Stimulated activated CD8-positive, alpha-beta memory T cell treated with anti-CD3 and anti-CD28 coated beads, Interleukin-4, amount 100 ng/mL, for 48 hours (primary cell): ENCODE results near the gene HPX.

Experiments used
- DNase-seq: peaks from one replicate; pipeline ENCODE4 v3.0.0-alpha.2; 2020

The HPX gene

DNA sequence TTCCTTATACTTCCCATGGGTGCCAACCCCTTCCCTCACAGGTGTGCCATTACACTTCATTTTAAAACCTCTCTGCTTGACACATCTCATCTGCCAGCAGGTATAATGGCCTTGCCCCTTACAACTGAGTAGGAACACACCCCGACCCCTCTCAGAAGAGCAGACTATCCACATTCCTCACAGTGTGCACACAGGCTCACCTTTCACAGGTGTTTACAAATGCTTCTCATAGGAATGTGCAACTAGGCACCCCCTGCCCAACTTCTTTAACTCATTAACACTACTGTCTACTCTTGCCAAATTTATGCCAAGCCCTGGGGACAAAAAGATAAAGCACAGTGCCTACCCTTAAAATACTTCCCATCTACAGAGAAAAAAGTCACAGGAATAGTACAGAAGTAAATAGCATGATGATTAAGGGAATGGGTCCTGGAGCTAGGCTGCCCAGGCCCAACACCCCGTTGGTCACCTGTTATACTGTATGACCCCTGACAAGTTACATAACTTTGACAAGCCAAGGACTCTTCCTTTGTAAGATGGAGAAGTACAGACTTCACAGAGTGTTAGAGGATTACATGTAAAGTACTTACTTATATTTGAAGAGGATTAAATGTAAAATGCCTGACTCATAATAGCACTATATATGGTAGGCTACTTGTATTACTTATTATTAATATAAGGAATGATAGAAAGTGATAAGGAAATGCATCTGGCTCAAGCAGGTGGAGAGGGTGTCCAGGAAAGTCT lies 17.7 kb upstream of the HPX start:
- DNase-seq: no peak

DNA sequence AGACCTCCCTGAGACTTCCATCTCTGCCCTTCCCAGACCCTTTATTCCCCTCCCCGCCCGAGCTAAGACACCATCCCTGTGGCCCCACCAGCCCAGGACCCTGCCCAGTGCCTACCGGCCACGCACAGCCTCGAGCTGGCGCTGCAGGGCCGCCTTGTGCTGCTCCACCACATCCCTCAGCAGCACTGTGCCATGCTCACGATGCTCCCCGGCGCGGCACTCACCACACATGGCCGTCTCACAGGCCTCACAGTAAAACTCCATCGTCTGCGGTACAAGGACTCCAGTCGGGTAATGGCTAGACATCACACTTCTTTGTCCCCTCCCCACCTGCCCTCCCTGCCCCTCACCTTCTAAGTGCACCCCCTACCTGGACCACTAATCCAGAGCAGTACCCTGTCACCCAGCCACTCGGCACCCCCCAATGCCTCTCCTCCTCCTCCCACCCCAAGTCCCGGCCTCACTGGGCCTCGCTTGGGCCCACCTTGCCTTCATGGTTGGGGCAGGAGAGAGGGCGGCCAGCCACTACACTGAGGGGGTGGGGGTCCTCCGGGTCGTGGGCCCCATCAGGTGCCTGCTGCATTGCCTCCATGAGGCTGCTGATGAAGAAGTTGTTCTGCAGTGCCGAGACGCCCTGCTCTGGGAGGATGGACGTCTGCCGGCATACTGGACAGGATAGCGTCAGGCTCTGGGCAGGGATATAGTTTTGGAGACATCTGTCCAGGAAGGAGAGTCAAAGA lies 17.0 kb upstream of the HPX start:
- DNase-seq: no peak

DNA sequence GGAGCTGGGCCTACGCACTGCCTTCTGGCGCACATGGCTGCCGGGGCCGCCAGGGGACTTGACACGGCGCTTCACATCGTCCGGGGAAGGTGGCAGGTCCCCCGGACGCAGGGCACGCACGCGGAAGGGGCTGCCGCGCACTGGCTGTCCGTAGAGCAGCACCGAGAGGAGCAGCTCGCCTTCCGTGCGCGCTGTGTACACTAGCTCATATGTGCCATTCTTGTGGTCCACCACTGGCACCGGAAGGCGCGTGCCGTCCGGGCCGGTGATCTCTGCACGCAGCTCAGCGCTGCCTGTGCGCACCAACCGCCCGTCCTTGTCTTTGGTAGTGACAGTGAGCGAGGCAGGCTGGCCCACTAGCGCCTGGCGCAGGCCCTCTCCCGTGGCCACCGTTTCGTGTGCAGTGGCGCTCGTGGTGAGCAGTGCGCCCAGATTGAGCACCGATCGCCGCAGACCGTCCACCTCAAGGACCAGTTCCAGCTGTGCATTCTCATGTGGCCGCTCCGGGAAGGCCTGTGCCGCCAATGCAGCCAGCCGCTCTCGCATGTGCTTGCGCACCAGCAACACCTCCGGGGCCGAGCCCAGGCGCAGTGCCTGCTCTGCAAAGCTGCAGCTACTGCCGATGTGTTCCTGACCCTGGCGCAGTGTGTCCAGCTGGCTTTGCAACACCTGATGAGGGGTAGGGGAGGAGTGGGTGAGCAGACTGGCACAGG lies 15.7 kb upstream of the HPX start:
- no peak for DNase-seq

DNA sequence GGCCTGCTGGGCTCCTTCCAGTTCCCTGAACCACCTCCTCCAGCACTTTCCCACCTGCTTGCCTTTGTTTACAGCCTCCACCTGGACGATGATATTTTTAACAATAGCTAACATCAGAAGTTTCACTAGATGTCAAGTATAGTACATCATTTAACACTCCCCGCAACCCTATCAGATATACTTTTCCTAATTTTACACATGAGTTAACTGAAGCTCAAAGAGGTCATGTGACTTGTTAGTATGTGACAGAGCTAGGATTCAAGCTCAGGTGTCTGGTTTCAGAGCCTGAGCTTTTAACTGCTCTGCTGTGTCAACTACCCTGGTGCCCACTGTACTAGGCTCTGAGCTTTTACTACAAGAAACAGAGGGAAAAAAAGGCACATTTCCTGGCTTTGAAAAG lies 14.3 kb upstream of the HPX start:
- DNase-seq: no peak

DNA sequence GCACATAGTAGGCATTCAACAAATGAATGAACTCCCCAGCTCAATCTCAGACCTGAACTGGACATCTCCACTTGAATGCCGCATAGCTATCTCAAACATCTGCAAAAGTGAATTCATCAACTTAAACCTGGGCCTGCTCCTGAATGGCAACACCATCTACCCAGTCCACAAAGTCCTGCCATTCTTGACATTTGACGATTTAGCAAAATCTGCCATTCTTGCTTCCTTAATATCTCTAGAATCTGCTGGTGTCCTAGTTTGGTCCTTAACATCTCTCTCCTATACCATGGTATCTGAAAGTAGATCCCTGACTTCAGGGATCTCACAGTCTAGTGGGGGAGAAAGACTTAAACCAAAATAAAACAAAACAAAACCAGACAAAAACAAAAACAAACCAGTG lies 12.4 kb upstream of the HPX start:
- no peak for DNase-seq

DNA sequence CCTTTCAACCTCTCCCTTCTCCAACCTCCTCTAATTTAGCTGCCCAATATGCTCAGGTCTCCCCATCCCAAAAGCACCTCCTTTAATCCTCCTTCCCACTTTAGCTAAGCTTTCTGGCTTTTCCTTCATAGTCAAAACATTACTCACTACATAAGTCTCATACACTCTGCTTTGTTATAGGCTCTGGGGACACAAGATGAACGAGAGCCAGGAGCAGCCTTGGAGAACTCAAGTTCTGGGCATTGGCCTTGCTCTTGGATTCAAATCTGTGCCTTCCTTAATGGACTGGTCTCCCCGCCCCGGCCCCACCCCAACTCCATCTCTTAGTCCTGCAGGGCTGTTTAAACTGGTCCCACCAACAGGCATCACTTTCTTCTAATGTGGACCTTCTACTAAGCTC lies 11.4 kb upstream of the HPX start:
- DNase-seq: no peak

DNA sequence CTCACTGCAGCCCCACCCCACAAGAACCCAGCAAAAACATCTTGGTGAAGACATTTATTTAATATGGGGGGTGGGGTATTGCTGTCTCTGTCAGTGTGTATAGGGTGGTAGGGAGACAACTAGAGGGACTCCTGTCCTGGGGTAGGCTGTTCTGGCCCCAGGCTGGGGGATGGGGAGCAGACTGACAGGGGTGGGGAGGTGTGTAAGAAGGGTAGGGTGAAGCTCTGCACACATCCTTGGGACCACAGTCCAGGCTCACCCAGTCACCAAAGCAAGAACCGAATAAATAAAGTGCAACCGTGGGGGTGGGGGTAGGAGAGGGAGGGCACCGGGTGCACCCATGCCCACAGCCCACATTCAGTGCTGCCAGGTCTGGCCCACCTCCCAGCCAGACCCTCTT lies 7.8 kb upstream of the HPX start:
- DNase-seq: no peak

DNA sequence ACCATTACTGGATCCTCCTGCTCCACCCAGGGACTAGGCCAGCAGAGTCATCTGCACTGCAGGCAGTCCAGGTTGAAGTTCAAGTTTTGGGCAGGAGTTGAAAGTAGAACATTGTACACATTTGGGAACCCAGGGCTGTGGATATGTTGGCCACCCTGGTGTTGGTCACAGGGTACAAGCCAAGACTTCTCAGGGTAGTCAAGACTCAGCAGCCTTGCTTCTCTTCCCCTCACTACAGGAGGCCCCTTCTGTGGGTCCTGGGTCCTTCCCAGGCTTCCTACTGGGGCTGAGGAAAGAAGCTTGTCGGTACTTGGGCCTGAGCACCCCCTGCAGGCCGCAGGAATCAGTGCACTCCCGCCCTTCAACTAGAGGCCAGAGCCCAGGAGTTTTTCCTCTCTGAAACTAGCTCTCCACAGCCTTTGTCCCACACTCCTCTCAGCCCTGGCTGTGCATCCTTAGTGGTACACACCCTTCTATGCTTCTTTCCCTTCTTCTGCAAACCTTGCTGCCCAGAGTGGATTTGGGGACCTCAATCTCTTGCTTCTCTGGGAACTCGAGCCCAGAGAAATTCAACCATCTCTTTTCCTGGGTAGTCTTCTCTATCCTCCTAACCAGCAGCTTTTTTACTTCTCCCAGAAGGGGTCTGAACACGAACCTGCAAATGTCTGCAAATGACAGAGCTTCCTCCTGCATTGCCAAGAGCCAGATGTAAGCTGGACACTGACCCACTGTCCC lies 2.6 kb upstream of the HPX start:
- peak; percentile 69 for DNase-seq

DNA sequence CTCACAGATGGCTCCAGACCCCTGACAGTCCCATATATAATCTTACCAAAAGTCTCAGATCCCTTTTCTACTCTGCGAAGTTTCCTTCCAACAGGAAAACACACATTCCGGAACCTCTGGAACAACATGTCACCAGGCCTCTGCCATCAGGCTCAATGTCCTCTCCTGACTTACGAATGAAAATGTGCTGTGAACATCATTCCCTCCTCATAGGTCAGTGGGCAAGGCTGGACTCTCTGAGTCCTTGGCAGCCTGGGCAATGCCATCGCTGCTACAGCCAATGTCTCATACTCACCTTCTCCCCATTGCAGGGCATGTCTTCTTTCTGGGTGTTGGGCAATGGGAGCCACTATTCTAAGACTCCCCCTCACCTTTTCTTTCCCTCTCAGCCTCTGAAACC lies 1.7 kb upstream of the HPX start:
- no peak for DNase-seq

DNA sequence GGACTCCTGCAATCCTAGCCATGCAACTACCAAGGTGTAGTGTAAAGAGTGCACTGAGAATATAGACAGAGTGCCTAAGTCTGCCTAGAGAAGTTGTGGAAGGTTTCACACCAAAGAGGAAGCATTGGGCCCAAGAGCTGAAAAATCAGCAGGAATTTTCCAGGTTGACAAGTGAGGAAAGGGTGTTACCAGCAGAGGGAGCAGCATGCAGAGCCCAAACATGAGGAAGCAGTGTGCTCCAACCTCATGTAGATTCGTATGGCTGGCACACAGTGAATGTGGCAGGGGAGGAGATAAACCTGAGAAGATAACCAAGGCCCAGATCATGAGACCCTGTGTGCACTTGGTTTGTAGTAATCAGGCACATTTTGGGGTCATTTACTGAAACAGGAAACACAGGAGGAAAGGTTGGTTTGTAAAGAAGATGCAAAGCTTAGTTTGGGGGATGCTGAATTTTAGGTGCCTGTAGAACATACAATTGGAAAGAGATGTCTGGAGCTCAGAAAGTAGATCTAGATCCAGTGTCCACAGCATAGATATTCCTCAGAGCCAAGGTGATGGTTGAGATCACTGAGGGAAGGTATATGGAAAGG lies 1.7 kb downstream of the HPX start:
- peak; percentile 47 for DNase-seq

DNA sequence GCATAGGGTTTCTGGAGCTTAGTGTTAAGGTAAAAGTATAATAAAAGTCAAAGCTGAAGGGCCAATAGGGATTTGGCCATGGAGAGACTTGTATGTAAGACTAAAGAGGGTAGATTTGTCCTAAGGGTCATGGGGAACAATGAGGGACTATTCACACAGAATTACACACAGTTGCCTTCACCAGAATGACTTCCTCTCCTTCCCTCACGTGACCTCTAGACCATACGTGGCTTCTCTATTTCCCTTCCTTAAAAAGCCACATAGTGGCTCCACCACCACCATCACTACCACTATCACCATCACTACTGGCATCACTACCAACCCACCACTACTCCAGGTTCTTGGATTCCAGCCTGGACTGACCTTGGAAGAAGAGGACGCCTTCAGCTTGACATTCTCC lies 2.8 kb downstream of the HPX start:
- no peak for DNase-seq

DNA sequence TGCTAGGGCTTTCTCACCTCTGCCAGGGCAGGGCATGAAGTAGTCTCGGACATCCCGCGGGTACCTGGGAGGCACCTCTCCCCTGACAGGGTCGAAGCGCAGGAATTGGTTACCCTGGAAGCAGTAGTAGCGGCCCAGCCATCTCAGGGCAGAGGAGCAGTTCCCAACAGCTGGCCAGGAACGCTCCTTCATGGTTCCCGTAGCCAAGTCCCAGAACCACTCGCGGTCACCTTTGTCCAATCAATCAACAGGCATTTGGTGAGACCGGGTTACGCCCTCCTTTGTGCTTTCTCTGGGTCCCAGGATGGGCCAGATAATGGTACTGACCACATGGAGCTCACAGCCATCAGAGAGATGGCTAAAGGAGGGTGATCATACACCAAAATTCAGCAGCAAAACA lies 3.4 kb downstream of the HPX start:
- DNase-seq: no peak

DNA sequence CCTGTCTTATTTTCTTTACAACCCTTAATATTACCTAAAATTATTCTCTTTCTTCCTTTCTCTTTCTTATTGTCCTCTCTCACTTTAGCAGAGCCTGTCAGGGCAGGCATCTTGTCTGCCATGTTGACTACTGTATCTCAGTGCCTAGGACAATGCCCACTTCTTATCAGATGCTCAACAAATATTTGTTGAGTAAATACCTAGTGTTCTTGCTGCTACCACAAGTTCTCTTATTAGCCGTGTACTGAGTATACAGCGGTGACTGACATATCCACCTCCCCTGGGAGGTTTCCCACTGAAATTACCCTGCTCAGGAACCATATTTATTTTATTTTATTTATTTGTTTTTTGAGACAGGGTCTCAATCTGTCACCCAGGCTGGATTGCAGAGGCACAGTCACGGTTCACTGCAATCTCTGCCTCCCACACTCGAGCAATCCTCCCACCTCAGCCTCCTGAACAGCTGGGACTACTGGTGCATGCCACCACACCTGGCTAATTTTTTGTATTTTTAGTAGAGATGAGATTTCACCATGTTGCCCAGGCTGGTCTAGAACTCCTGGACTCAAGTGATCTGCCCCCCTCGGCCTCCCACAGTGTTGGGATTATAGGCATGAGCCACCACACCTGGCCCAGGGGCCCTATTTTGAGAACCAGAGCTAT lies 6.7 kb downstream of the HPX start:
- no peak for DNase-seq

DNA sequence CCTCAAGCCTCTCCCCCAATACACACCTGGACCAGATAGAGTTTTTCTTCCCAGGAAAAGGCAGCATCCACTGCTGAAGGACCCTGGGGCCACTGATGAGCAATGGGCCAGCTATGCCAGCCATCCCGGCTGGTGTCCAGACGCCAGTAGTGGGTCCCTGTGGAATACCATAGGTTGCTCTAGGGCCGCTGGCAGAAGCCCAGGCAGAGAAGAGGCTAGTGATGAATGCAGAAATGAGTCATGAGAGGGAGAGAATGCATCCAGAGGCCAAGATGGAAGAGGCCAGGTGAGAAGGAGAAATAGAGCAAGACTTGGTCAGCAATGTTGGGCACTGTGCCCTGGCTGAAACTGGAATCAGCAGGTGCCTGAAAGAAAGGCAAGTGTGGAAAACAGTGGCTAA lies 8.9 kb downstream of the HPX start:
- DNase-seq: no peak

DNA sequence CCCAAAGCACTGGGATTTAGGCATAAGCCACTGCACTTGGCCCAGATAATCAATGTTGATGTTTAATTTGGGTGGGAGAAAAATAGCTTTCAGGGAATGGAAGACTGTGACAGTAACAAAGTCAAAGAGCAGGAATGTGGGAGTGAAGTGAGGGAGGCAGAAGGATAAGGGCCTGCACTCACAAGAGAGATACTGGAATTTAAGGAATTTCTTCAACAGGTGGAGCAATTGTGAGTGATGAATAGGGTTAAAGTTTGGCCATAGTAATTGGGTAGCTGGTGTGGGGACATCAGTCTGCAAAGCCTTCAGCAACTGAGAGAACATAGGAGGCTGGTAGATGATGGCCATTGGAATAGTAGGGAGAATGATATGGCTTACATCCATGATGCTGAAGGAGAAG lies 13.3 kb downstream of the HPX start:
- DNase-seq: no peak

DNA sequence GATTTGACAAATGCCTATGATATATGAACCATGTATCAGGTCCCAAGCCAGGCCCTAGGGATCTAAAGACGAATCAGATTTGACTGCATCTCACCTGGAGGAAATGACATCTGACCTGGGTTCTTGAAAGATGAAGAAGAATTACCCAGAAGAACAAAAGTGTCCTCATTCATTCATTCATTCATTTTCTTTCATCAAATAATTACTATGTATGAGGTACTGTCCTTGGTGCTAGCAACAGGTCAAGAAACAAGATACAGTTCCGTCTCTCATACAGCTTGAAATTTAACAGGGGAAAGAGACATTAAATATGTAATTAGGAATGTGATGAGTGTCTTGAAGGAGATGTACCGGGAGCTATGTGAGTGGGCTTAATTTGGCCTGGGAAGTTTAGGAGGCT lies 20.1 kb downstream of the HPX start:
- no peak for DNase-seq

DNA sequence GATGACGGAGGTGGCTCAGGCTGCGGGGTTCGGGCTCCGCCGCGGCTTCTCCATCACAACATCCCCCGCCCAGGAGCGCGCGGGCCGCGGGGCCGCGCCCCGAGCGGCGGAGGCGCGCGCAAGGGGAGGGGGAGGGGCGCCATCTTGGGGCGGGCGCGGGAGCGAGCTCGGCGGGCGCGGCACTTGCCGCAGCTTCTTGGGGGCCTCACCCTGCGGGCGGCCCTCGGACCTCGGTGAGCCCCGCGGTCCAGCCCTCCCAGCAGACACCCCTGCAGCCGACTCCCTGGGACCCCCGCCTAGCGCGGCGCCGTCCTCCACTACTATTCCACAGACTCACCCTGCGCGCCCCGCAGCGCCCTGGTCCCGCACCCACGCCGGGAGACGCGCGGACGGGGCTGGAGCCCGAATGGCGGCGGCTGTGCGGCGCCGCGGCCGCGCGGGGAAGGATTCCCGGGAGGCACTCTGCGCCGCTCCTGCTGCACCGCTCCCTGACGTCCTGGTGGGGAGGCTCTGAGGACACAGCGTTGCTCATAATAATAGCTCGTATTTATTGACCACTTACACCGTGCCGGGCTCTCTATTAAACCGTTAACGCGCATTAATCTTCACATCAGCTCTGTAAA lies 21.7 kb downstream of the HPX start, which contains the start of gene APBB1:
APBB1 (minus strand) TSS at position 86 of the 623 bp plus-strand sequence. CDS start 7,747 bp downstream, outside the sequence.
- DNase-seq: peak; percentile 77

DNA sequence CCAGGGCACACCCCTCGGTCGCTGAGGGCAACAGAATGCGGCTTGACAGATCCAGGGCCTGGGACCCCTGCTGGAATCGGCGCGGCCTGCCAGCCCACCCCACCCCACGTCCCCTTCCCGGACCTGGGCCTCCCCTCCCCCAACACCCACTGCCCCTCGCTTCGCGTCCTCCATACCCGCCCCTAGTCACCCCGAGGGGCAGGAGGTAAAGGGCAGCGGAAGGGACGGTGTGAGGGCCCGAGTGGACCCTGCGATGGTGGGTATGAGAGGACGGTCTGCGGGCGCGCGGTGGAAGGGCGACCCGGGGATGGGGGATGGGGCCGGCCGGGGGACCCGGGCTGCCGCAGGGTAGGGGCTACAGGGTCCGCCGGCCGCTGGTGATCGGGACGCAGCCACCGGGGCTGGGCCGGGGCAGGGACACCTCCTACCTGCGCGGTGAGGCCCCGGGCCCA lies 22.2 kb downstream of the HPX start:
- peak; percentile 41 for DNase-seq

DNA sequence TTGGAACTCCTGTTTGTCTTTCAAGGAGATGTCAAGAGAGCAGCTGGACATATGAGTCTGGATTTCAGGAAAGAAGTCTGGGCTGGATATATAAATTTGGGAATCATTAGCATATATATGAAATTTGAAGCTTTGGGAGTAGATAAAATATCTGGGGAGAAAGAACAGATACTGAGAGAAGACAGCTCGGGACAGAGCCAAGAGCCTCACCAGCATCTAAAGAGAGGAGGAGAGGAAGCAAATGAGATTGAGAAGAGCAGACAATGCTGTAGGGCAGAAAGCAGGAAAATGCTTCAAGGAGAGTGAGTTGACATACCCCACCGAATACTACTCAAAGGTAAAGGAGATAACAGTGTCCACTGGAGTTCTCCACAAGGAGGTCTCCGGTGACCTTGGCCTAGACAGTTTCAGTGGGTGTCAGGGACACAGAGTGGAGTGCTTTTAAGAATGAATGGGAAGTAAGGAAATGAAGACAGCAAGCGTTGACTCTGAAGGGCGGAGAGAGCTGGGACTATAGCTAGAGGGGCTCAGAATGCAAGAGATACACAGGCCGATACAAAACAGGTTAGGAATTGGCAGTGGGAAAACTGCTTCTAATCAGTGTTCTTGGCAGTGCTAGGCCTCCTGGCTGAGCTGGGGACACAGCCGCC lies 22.8 kb downstream of the HPX start:
- no peak for DNase-seq

DNA sequence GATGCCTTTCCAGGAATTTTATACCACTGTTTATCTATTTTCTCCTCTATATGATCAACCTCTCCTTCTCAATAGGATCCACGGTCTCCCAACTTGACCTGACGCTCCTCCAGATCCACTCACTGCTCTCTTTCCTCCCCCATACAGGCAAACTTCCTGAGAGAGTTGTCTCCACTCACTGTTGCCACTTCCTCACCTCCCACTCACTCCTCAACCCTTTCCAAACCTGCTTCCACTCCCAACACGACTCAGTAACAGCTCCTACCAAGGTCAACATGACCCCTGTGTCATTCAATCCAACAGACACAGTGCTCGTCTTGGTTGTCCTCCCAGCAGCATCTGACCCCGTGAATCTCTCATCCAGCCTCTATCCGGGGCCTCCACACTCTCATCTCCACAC lies 25.0 kb downstream of the HPX start:
- no peak for DNase-seq

DNA sequence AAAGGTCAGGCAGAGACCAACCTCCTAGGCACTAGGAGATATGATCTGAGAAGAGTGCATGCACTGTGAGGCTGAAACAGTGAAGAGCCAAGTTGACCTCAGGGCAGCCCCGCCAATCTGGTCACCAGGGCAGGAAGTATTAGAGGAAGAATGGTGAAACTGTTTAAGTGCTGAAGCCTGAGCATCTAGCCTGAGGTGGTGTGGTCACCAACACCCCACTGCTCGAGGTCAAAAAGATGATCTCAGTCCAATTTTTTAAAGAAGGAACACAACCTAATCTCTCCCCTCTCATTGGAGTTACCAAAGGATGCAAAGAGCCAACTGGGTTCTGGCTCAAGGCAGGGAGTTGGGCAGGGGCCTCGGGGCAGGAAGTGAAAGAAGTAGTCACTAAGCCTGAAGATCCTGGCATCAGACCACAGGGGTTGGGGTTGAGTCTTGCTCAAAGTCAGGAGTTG lies 25.9 kb downstream of the HPX start:
- peak; percentile 58 for DNase-seq
